IMR-90 (cell line): Measurements from ENCODE around the gene NEK8. TPM values are rescaled to one million over a fixed set of nuclear protein-coding genes. Genes with fewer than 3 reads are reported as not detected.

Experiments used
- ATAC-seq: fragments of 200-7000 bp; cut with Tn5 transposase; 2 replicates; pipeline ENCODE4 v1.9.1; 2020; ENCODE audit warnings: low read depth, mild to moderate bottlenecking, moderate library complexity
- BruUV-seq: library from RNA; stranded (reverse); fragments of 400-500 nt; replicated peaks from 2 replicates; lab custom pipeline; 2021; lab: Mats Ljungman, UMichigan
- CTCF ChIA-PET: fragments of 300-600 bp; formaldehyde crosslinking; extraction: SDS; loops from one replicate; lab custom pipeline; 2021; ENCODE audit warnings: antibody characterized with exemption; lab: Yijun Ruan, JAX
- POLR2A ChIA-PET: fragments of 300-600 bp; sonication (Branson Sonifier 250); formaldehyde crosslinking; loops from one replicate; lab custom pipeline; 2022; ENCODE audit warnings: antibody characterized with exemption; ENCODE audit not compliant: unreplicated experiment; lab: Charles Lee
- DNase-seq: peaks from one replicate; pipeline ENCODE4 v3.0.0; 2013
- H2AFZ ChIP-seq: replicated peaks from 2 replicates; pipeline ENCODE3; 2013; ENCODE audit warnings: low read length, mild to moderate bottlenecking; ENCODE audit not compliant: poor library complexity
- H2AK5ac ChIP-seq: 2 replicates; pipeline ENCODE4 v1.6.1; 2013; ENCODE audit warnings: low read depth, low read length, inconsistent platforms
- H2AK9ac ChIP-seq: replicated peaks from 2 replicates; pipeline ENCODE3; 2013; ENCODE audit warnings: mild to moderate bottlenecking, low read depth, low read length, moderate library complexity; ENCODE audit not compliant: poor library complexity
- H2BK120ac ChIP-seq: 2 replicates; pipeline ENCODE4 v1.6.1; 2013; ENCODE audit warnings: low read depth, low read length, inconsistent platforms
- H2BK15ac ChIP-seq: 3 replicates; pipeline ENCODE4 v1.6.1; 2013; ENCODE audit warnings: low read depth, low read length, inconsistent platforms
- H2BK20ac ChIP-seq: 2 replicates; pipeline ENCODE4 v1.6.1; 2013; ENCODE audit warnings: low read depth, mild to moderate bottlenecking, inconsistent platforms, low read length, moderate library complexity
- H2BK5ac ChIP-seq: 2 replicates; pipeline ENCODE4 v1.6.1; 2013; ENCODE audit warnings: mild to moderate bottlenecking, low read depth, low read length, inconsistent platforms; ENCODE audit not compliant: poor library complexity, severe bottlenecking
- H3K14ac ChIP-seq: replicated peaks from 2 replicates; pipeline ENCODE4 v1.6.1; 2013; ENCODE audit warnings: low read depth, low read length, inconsistent platforms
- H3K18ac ChIP-seq: 2 replicates; pipeline ENCODE4 v1.6.1; 2013; ENCODE audit warnings: low read depth, low read length, control low read depth
- H3K23ac ChIP-seq: 2 replicates; pipeline ENCODE4 v1.6.1; 2013; ENCODE audit warnings: low read depth, low read length, inconsistent platforms
- H3K27ac ChIP-seq: 2 replicates; pipeline ENCODE4 v1.5.1; 2013; ENCODE audit warnings: mild to moderate bottlenecking, control low read depth, low read length; ENCODE audit not compliant: insufficient read depth
- H3K27me3 ChIP-seq: 2 replicates; pipeline ENCODE4 v1.6.1; 2013; ENCODE audit warnings: low read length; ENCODE audit not compliant: control insufficient read depth, insufficient read depth
- H3K36me3 ChIP-seq: 2 replicates; pipeline ENCODE4 v1.6.1; 2013; ENCODE audit warnings: low read length, mixed read lengths; ENCODE audit not compliant: control insufficient read depth, insufficient read depth
- H3K4ac ChIP-seq: 2 replicates; pipeline ENCODE4 v1.6.1; 2013; ENCODE audit warnings: low read depth, low read length, inconsistent platforms
- H3K4me1 ChIP-seq: 2 replicates; pipeline ENCODE4 v1.6.1; 2013; ENCODE audit warnings: low read length, mixed read lengths; ENCODE audit not compliant: control insufficient read depth, insufficient read depth
- H3K4me2 ChIP-seq: 2 replicates; pipeline ENCODE4 v1.6.1; 2013; ENCODE audit warnings: low read depth, mild to moderate bottlenecking, control low read depth, low read length, moderate library complexity
- H3K4me3 ChIP-seq: 2 replicates; pipeline ENCODE4 v1.5.1; 2013; ENCODE audit warnings: low read depth, mild to moderate bottlenecking, control low read depth, low read length, moderate library complexity; ENCODE audit not compliant: insufficient read depth
- H3K56ac ChIP-seq: 2 replicates; pipeline ENCODE4 v1.6.1; 2013; ENCODE audit warnings: low read length, inconsistent platforms; ENCODE audit not compliant: insufficient read depth; ENCODE audit errors: extremely low read depth
- H3K79me1 ChIP-seq, 2 experiments: 2 replicates each; pipeline ENCODE4 v1.6.1; 2013; ENCODE audit warnings: low read length in 2 of 2, inconsistent platforms in 1 of 2, low read depth in 1 of 2
- H3K9ac ChIP-seq: 2 replicates; pipeline ENCODE4 v1.6.1; 2013; ENCODE audit warnings: low read depth, low read length, control low read depth
- H3K9me1 ChIP-seq: 2 replicates; pipeline ENCODE4 v1.6.1; 2013; ENCODE audit warnings: low read length, inconsistent platforms; ENCODE audit not compliant: insufficient read depth
- H3K9me3 ChIP-seq: 2 replicates; pipeline ENCODE4 v1.6.1; 2013; ENCODE audit warnings: low read length; ENCODE audit not compliant: control insufficient read depth, insufficient read depth
- H4K20me1 ChIP-seq: 2 replicates; pipeline ENCODE4 v1.6.1; 2013; ENCODE audit warnings: low read length, inconsistent platforms; ENCODE audit not compliant: insufficient read depth
- H4K5ac ChIP-seq: 2 replicates; pipeline ENCODE4 v1.6.1; 2013; ENCODE audit warnings: mild to moderate bottlenecking, low read depth, low read length, control low read depth
- H4K8ac ChIP-seq, 2 experiments: 2 replicates each; pipeline ENCODE4 v1.6.1; 2013; ENCODE audit warnings: low read depth in 2 of 2, low read length in 2 of 2, control low read depth in 1 of 2, inconsistent platforms in 1 of 2
- H4K91ac ChIP-seq: 2 replicates; pipeline ENCODE4 v1.6.1; 2013; ENCODE audit warnings: low read depth, low read length, inconsistent platforms; ENCODE audit not compliant: insufficient read depth
- BHLHE40 ChIP-seq: fragments of 150-350 bp; IDR thresholded peaks from 2 replicates; pipeline ENCODE4 v1.6.1; 2016; ENCODE audit warnings: mild to moderate bottlenecking, low read depth, low read length
- CEBPB ChIP-seq: IDR thresholded peaks from 2 replicates; pipeline ENCODE4 v1.6.1; 2012; ENCODE audit warnings: low read depth, low read length, improper control_type of control experiment
- CHD1 ChIP-seq: IDR thresholded peaks from 2 replicates; pipeline ENCODE4 v1.6.1; 2012; ENCODE audit warnings: low read depth, low read length, improper control_type of control experiment
- CTCF ChIP-seq: conservative IDR thresholded peaks from 2 replicates; pipeline ENCODE4 v1.5.1; 2012; ENCODE audit warnings: mild to moderate bottlenecking, low read depth, low read length, improper control_type of control experiment
- FOS ChIP-seq: fragments of 150-350 bp; IDR thresholded peaks from 2 replicates; pipeline ENCODE4 v1.6.1; 2016; ENCODE audit warnings: low read depth, low read length
- MAFK ChIP-seq: IDR thresholded peaks from 2 replicates; pipeline ENCODE4 v1.6.1; 2012; ENCODE audit warnings: low read depth, low read length, improper control_type of control experiment
- MAZ ChIP-seq: IDR thresholded peaks from 2 replicates; pipeline ENCODE4 v1.6.1; 2012; ENCODE audit warnings: low read depth, mild to moderate bottlenecking, low read length, improper control_type of control experiment, moderate library complexity, borderline replicate concordance
- MXI1 ChIP-seq: IDR thresholded peaks from 2 replicates; pipeline ENCODE4 v1.6.1; 2012; ENCODE audit warnings: low read depth, mild to moderate bottlenecking, low read length, moderate library complexity, borderline replicate concordance
- NFE2L2 ChIP-seq: fragments of 150-350 bp; IDR thresholded peaks from 2 replicates; pipeline ENCODE4 v1.6.1; 2016; ENCODE audit warnings: low read depth, mild to moderate bottlenecking, low read length
- POLR2A ChIP-seq: IDR thresholded peaks from 2 replicates; pipeline ENCODE4 v1.6.1; 2012; ENCODE audit warnings: mild to moderate bottlenecking, low read depth, low read length
- RAD21 ChIP-seq: IDR thresholded peaks from 2 replicates; pipeline ENCODE4 v1.6.1; 2012; ENCODE audit warnings: low read length, improper control_type of control experiment
- RCOR1 ChIP-seq: IDR thresholded peaks from 2 replicates; pipeline ENCODE4 v1.6.1; 2012; ENCODE audit warnings: mild to moderate bottlenecking, low read length, improper control_type of control experiment; ENCODE audit not compliant: insufficient replicate concordance
- SMC3 ChIP-seq: fragments of 150-350 bp; IDR thresholded peaks from 2 replicates; pipeline ENCODE4 v1.6.1; 2016; ENCODE audit warnings: low read depth, mild to moderate bottlenecking, antibody characterized with exemption, low read length, moderate library complexity
- USF2 ChIP-seq: fragments of 150-350 bp; IDR thresholded peaks from 2 replicates; pipeline ENCODE4 v1.6.1; 2017; ENCODE audit warnings: mild to moderate bottlenecking, antibody characterized with exemption, low read length, low read depth
- WGBS, 2 experiments: methylation state at CpG; one replicate each; pipeline versions ENCODE4 v1.1.5 to v1.1.7; 2013; ENCODE audit warnings: missing lambda C conversion rate in 2 of 2; ENCODE audit not compliant: insufficient read length in 1 of 2; ENCODE audit errors: extremely low coverage in 2 of 2; 5-methylcytosine and 5-hydroxymethylcytosine counted together
- dilution Hi-C: fragments of 300-500 bp; cut with HindIII; formaldehyde crosslinking; loops from one replicate; pipeline ENCODE4 v1.14.3; 2018; ENCODE audit warnings: low sequenced_read_pairs; ENCODE audit not compliant: unreplicated experiment
- in situ Hi-C: fragments of 300-500 bp; cut with MboI; formaldehyde crosslinking; loops from 3 replicates; pipeline ENCODE4 v1.14.3; 2019; ENCODE audit warnings: low sequenced_read_pairs, inconsistent platforms, mixed read lengths
- intact Hi-C: fragments of 100-400 bp; cut with micrococcal nuclease; formaldehyde crosslinking; loops from 2 replicates; pipeline ENCODE4 v1.10.0; 2022
- polyA plus RNA-seq, 3 experiments: library from polyadenylated mRNA; depleted of rRNA; stranded (reverse); fragments of >200 nt; gene quantifications; 2 replicates each; pipeline ENCODE4 v1.2.3, GENCODE V29; 2012; ENCODE audit warnings: low replicate concordance in 1 of 3
- total RNA-seq: library from RNA; depleted of rRNA; stranded (reverse); fragments of >200 nt; gene quantifications from 2 replicates; pipeline ENCODE4 v1.2.3, GENCODE V29; 2012
- TF ChIP-seq, protein P1 (sequence below): fragments of 150-350 bp; IDR thresholded peaks from 2 replicates; pipeline ENCODE4 v1.6.1; 2016; ENCODE audit warnings: low read depth, mild to moderate bottlenecking, low read length, moderate library complexity, borderline replicate concordance

NEK8 gene
- total and polyA plus RNA-seq, 2 of the 4 experiments (the other 2 are of a cell fraction), result 4.6 to 5.2 TPM

DNA sequence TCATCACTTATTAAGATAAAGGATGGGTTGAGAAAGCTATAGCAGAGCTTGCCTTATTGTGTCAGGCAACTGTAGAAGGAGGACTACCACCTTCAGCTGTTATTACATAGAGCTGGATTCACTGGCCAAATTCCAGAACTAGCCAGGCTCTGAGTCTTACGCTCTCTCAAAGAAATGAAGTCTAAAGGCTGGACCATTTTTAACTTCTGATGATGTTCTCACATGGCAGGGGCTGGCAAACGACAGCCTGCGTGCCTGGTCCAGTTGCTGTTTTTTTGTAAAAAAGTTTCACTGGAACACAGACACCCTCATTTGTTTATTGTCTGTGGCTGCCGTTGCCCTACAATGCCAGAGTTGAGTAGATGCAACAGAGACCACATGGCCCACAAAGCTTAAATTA, 36.5 kb downstream of the NEK8 start:
- Histone ChIP-seq H3K4me1 (peaks cover 4% of the 10 kb centered on the region; the same call in 1 of the 2 replicates), H3K14ac (no peak overlapping the region), H4K91ac (no peak overlapping the region), H3K9me3 (no peaks in the 10 kb centered on the region), H3K56ac (no peak overlapping the region), H3K9ac (no peak overlapping the region), H3K9me1 (no peaks in the 10 kb centered on the region), H2BK5ac (no peak overlapping the region), H3K18ac (no peak overlapping the region), H2BK15ac (no peak overlapping the region), H3K4me3 (no peak overlapping the region), H2AFZ (no peak overlapping the region), H4K5ac (no peak overlapping the region), H2BK20ac (no peak overlapping the region), H2AK5ac (no peak overlapping the region), H2AK9ac (no peak overlapping the region), H3K27ac (no peak overlapping the region), H3K79me1 (peaks cover 18 to 45% of the 10 kb centered on the region in 2 experiments), H4K8ac (no peak overlapping the region), H4K20me1 (peaks cover 28% of the 10 kb centered on the region; the same call in 1 of the 2 replicates), H3K23ac (no peak overlapping the region), H3K27me3 (no peaks in the 10 kb centered on the region), H3K4me2 (no peak overlapping the region), H3K4ac (no peak overlapping the region), H3K36me3 (peaks cover 16% of the 10 kb centered on the region), H2BK120ac (no peak overlapping the region)
- intact Hi-C loops (loop anchor here (10.0 kb wide), 1 partner anchor 50 kb away; no protein-coding TSS in a partner anchor), in situ Hi-C loops (no loop called here), dilution Hi-C loops (no loop called here)
- TF ChIP-seq MAZ (no peak), USF2 (no peak), MXI1 (no peak), RCOR1 (no peak), SMC3 (no peak), CTCF (no peak), FOS (no peak), MAFK (no peak), RAD21 (no peak), POLR2A (no peak), BHLHE40 (no peak), CEBPB (no peak), NFE2L2 (no peak), CHD1 (no peak)
- TF ChIP-seq, protein P1, sequence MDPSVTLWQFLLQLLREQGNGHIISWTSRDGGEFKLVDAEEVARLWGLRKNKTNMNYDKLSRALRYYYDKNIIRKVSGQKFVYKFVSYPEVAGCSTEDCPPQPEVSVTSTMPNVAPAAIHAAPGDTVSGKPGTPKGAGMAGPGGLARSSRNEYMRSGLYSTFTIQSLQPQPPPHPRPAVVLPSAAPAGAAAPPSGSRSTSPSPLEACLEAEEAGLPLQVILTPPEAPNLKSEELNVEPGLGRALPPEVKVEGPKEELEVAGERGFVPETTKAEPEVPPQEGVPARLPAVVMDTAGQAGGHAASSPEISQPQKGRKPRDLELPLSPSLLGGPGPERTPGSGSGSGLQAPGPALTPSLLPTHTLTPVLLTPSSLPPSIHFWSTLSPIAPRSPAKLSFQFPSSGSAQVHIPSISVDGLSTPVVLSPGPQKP, result no peak
- DNase-seq (no peak), ATAC-seq (no peak)
- 100% methylated on average over 1 of the region's 4 CpGs; no CpG with 5 or more reads in 1 of the 2 experiments for WGBS, 2 experiments
- CTCF ChIA-PET, result interaction anchor here (0.6 to 2.7 kb wide), 6 partner anchors 10 to 968 kb away, joined by 3 to 22 read pairs (median 8); partner anchors contain the start of genes FLOT2 and TLCD1
- BruUV-seq, result no TSS peak
- POLR2A ChIA-PET, result no interaction called here
